Activated CD4-positive, alpha-beta T cell treated with anti-CD3 and anti-CD28 coated beads, Interleukin-2, amount 50 U/mL, for 1 hour (primary cell): ENCODE measurements around the gene SLC6A5.
"Not testable (repeated sequence)": the region's sequence is repeated elsewhere in the genome, so short reads cannot be mapped to it uniquely, and the experiment has no call there.

Experiments
- DNase-seq: peaks from one replicate; pipeline ENCODE4 v3.0.0-alpha.2; 2020

The SLC6A5 gene

GRCh38 chr11:20599221-20600019, at the start of gene SLC6A5:
TSS of gene SLC6A5 (plus strand) at chr11:20599608. CDS start at chr11:20599673, 65 bp downstream.
- DNase-seq: no peak

DNA sequence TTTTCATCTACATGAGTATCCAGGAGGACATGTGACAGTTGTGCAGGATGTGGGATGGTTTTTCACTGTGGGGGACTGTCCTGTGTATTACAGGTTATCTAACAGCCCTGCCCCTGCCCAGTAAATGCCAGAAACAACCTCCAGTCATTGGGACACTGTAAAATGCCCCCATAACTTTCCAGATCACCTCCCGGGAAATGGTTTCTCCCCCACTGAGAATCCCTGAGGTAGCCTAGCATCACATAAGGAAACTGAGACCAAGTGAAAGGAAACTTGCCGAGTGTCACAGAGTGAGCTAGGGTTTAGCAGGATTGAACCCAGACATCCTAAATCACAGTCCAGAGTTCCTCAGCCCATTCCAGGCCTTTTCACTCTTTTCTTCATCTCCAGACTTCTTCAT, 48.3 kb upstream of the SLC6A5 start:
- no peak for DNase-seq

GRCh38 chr11:20555783-20556182, 43.6 kb upstream of the SLC6A5 start:
- DNase-seq: no peak

DNA sequence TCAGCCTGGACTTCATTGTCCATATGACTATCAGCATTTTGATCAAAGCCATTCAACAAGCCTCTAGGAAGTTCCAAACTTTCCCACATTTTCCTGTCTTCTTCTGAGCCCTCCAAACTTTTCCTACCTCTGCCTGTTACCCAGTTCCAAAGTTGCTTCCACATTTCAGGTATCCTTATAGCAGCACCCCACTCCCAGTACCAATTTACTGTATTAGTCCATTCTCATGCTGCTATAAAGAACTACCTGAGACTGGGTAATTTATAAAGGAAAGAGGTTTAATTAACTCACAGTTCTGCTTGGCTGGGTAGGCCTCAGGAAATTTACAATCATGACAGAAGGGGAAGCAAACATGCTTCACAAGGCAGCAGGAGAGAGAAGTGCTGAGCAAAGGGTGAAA, 43.0 kb upstream of the SLC6A5 start:
- not testable (repeated sequence) for DNase-seq

GRCh38 chr11:20558741-20559140, 40.7 kb upstream of the SLC6A5 start:
- no peak for DNase-seq

- no peak for DNase-seq
These were observed 39.7 kb upstream of the SLC6A5 start for GRCh38 chr11:20559523-20560300.

DNA sequence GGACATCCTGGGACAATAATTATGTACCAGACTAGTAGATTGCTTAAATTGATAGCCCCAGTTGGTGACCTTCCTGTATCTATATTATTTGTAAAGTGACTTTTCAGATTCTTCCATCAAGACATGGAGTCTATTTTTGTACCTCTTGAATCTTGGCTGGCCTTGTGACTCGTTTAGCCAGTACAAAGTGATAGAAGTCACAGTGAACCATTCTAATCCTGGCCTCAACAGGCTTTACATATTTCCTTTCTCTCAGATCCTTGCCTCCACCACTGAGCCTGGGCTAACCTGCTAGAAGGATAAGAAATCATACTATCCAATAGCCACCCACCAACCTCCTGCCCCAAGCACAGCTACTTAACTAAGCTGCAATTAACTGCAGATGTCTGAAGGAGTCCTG, 37.5 kb upstream of the SLC6A5 start:
- no peak for DNase-seq

- DNase-seq: no peak
These were observed 35.5 kb upstream of the SLC6A5 start for GRCh38 chr11:20563866-20564265.

DNA sequence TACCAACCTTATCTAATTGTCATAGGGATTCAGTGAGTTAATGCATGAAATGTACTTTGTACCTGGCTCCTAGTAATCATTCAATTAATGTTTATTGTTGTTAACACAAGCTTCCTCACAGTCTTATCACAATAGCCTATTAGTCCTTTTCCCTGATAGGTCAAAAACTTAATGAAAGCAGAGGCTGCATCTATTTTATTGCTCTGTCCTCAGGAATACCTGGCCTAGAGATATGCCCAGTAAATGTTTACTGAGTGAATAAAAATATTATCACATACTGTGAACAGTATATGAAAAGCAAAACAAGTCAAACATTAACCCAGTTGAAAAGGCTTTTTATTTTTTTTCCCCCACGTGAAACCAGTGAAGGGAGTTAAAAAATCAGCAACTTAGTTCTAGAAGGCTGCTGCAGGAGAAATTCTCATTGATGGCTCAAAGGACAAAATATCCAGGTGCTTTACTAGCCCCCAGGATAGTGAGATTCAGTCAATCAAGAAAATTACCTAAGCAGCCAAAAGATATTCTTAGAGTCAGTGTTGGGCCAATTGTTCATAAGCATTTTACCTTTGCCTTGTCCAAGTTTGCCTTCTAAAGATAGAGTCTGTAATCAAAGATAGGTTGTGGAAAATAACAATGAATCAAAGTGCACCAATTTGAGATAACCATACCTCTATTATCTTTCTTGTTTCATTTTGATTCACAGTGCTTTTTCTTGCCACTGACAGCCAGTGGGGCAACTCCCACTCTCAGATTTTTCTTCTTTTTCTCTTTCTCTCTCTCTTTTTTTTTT, 34.4 kb upstream of the SLC6A5 start:
- DNase-seq: no peak

- not testable (repeated sequence) for DNase-seq
These were observed 33.3 kb upstream of the SLC6A5 start for GRCh38 chr11:20566115-20566514.

DNA sequence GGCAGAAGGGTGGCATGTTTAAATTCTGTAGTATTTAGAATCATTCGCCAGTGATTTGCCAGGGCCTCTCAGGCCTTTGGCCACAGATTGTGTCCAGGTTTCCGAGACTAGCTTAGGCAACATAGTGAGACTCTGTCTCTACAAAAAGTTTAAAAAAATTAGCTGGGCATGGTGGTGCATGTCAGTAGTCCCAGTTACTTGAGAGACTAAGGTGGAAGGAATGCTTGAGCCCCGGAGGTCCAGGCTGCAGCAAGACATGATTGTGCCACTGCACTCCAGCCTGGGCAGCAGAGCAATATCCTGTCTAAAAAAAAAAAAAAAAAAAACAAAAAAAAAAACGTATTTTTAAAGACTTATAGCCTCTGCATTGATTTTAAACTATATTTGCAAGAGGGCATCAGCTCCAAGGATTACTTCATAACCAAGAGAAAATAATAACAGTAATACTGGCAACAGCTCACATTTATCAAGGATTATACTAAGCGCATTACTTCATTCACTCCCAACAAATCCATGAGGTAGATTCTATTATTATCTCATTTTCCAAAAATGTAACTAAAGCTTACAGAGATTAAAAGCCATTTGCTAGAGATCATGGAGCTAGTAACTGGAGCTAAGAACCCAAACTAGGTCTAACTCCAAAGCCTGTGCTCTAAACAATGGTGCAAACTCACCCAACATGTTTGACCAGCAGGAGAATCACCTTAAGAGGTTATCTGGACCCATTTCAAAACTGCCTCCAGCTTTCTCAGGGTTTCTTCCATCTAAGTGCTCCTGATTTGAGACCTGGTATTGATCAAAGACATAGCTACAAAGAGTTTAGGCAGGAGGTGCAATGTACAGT, 32.6 kb upstream of the SLC6A5 start:
- DNase-seq: no peak

- not testable (repeated sequence) for DNase-seq
These were observed 19.7 kb upstream of the SLC6A5 start for GRCh38 chr11:20579725-20580124.

GRCh38 chr11:20583201-20583600, 16.2 kb upstream of the SLC6A5 start:
- DNase-seq: no peak

GRCh38 chr11:20584093-20584774, 15.2 kb upstream of the SLC6A5 start:
- DNase-seq: no peak

GRCh38 chr11:20589796-20590195, 9.6 kb upstream of the SLC6A5 start:
- no peak for DNase-seq

- DNase-seq: no peak
These were observed 9.0 kb upstream of the SLC6A5 start for GRCh38 chr11:20590381-20590780.

DNA sequence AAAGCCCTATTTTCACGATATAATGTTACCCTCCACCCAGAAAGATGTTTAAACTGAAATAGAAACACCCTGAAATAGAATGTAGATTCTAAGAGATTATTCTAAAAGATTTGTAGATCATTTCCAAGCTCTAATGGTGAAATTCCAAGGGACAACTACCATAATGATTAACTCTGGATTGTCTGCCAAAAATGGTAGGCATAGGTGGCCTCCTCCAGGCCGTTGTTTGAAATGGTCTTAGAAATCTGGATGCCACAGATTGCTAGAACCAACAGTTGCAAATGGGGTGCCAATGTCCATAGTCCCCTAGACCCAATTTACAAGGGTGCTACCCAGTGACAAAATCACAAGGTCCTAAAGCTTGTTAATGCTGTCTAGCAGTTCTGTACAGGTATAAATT, 6.7 kb upstream of the SLC6A5 start:
- no peak for DNase-seq

DNA sequence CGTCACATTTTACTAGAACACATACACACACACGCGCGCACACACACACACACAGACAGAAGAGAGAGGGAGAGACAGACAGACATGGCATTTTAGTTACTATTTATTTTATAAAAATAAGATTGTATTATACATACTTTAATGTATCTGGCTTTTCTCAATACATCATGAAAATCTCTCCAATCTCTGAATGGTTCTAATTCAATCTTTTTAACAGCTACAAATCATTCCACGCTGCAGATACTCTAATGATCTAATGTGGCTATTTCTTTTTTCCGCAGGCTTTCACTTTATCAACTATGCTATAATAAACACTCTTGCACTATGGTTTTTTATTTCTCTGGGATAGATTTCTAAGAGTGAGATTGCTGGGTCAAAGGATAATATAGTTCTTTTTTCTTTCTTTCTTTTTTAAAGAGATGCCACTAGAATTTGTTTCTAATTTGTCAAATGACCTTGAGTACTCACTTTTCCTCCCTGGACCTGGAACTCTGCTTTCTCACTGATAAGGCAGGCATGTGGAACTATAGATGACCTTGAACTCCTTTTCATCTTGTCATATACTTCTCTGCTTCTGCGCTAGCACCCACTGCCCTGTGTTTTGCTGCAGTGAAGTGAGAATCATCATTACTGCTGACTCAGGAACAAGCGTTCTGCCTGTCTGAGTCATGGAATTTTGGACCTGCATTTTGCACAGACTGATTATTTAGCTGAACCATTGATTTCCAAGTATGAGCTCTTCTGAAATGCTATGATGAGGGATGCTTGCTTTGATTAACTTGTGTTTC, 4.9 kb upstream of the SLC6A5 start:
- no peak for DNase-seq

DNA sequence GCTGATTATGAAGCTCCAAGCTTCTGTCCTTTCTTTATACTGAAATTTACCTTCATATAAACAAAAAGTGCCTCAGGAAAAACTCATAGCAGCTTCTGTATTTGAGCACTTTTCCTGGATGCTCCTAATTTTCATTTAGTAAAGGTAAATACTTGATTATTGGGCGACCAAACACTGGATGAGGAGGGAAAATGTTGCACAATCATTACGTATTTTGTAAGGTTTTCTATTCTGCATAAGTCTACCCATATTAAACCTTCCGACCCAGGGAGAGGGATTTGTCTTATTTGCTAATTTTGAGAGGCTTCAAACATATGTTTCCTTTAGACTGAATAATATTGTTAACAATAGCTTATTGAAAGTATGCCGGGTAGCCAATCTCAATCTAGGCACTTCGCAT, 4.3 kb upstream of the SLC6A5 start:
- no peak for DNase-seq

- DNase-seq: no peak
These were observed 2.9 kb upstream of the SLC6A5 start for GRCh38 chr11:20596205-20597153.
